ENCODE data around the gene HIVEP3. TPM values are rescaled to one million over a fixed set of nuclear protein-coding genes. Genes with fewer than 3 reads are reported as not detected.

Gene HIVEP3
- total and polyA plus RNA-seq, 2 of the 13 experiments (the other 11 are each of a cell fraction or from before 2014, with no cell fraction given), result 0.05 TPM; not detected in 1

DNA sequence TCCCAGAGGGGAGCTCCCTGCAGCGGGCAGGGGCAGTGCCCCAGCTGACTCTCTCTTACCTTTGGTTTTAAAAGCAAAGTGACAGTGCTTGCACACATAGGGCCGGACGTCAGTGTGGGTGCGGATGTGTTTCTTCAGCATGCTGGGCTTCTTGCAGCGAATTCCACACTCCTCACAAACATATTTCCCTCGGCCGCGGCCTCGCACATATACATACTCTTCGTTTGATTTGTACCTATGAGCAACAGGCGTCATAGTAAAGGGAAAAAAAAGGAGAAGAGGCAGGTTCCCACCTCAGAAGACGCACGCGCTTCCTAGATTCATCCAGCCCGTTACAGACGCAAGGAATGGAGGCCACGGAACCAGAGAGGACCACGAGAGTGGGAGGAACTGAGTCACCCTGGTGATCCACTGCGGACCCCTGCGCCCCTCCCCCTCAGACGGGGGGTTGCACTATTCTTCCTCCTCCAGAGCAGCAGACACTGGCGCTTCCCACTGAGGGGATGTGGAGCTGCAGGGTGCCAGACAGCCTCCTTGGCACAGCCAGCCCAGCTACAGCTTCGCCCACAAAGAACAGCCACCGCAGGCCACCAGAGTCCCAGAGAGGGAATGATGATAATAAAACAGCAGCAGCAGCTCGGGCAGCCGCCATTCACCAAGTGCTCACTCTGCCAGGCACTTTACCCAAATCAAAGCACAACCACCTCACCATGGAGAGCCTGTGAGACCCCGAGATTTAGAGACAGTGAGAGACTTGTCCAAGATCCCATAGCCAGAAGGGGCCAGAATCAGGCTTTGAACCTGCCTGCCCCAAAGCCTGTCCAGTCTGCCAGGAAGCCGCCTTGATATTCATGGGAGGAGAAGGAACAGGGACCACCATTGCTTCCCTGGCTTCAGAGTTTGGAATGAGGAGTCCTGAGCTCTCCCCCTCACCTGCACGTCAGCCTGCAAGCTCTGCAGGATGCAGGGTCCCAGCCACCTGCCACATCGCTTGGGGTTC lies 393.7 kb downstream of the HIVEP3 start:
- ChIA-PET POLR2A (no interaction called here), CTCF (ENCODE audit: low intra/inter-chr PET ratio, low total read pairs) (no interaction called here)
- no TSS peak for BruUV-seq (replicated peaks)

More for the DNA sequence above, 393.7 kb downstream of the HIVEP3 start:
- no peak overlapping the region for H3K27ac ChIP-seq (ENCODE audit: extremely low read length, insufficient read depth, low read length)
- H3K36me3 ChIP-seq (replicated peaks in 1 of 2; ENCODE audit: control insufficient read depth in 1 of 2, insufficient read depth in 2 of 2, low read length in 2 of 2), result no peaks in the 10 kb centered on the region
- ATAC-seq, result no peak
- no peaks in the 10 kb centered on the region for H3K79me2 ChIP-seq (ENCODE audit: insufficient read depth, low read length)
- in situ Hi-C loops (cut with HindIII; ENCODE audit: extremely low pct_ligation_motif_present, low pct_unique_long_range_greater_than_20kb), result no loop called here
- no peak for DNase-seq (ENCODE audit: low spot score)
- H3K9ac ChIP-seq (ENCODE audit: insufficient read depth, low read depth, low read length), result no peak overlapping the region
- TF ChIP-seq KLF15 (CRISPR knock-in tag; IDR thresholded peaks at IDR 0.05; ENCODE audit: borderline replicate concordance), result no peak
- no peak for TF ChIP-seq JUNB (CRISPR knock-in tag; IDR thresholded peaks at IDR 0.05; ENCODE audit: borderline replicate concordance)
- TF ChIP-seq TBX3 (IDR thresholded peaks at IDR 0.05; ENCODE audit: borderline replicate concordance), result no peak
- no peak for TF ChIP-seq MTA3 (CRISPR knock-in tag; IDR thresholded peaks at IDR 0.05)
- no peak for TF ChIP-seq HNF4G (IDR thresholded peaks at IDR 0.05; ENCODE audit: borderline replicate concordance, low read depth, low read length)
- TF ChIP-seq HNF4G (CRISPR knock-in tag; IDR thresholded peaks at IDR 0.05; ENCODE audit: borderline replicate concordance, low read depth), result no peak
- no peak for TF ChIP-seq SP5 (CRISPR knock-in tag; IDR thresholded peaks at IDR 0.05; ENCODE audit: borderline replicate concordance, low read depth)
- no peak for TF ChIP-seq E2F5 (CRISPR knock-in tag; conservative IDR thresholded peaks at IDR 0.05)
- no peak for TF ChIP-seq MZF1 (CRISPR knock-in tag; IDR thresholded peaks at IDR 0.05; ENCODE audit: borderline replicate concordance)
- TF ChIP-seq ZBTB3 (CRISPR knock-in tag; IDR thresholded peaks at IDR 0.05; ENCODE audit: borderline replicate concordance, low read depth), result no peak
- no peak for TF ChIP-seq ZNF496 (CRISPR knock-in tag; IDR thresholded peaks at IDR 0.05; ENCODE audit: insufficient replicate concordance)
- no peak overlapping the region for H2AFZ ChIP-seq (ENCODE audit: low read length)
- no peaks in the 10 kb centered on the region for H3K4me1 ChIP-seq (ENCODE audit: insufficient read depth, low read length)
- 31% methylated on average over 22 of the region's 30 CpGs for WGBS (ENCODE audit: low lambda C conversion rate)
- no peak overlapping the region for H3K4me3 ChIP-seq (replicated peaks in 1 of 3; ENCODE audit: insufficient read depth in 1 of 3, low read depth in 2 of 3, low read length in 3 of 3)
- intact Hi-C loops (cut with micrococcal nuclease; ENCODE audit: unreplicated experiment), result no loop called here
- no peak for FAIRE-seq
- peaks cover 7 to 19% of the 10 kb centered on the region in 2 experiments; a peak in 3 of 5 replicates for H3K27me3 ChIP-seq (ENCODE audit: control insufficient read depth in 1 of 2, insufficient read depth in 2 of 2, low read length in 2 of 2)
- no peak overlapping the region for H3K4me2 ChIP-seq (ENCODE audit: low read depth, low read length)
- H3K9me3 ChIP-seq (ENCODE audit: low read length), result peaks cover 12% of the 10 kb centered on the region
- no peaks in the 10 kb centered on the region for H4K20me1 ChIP-seq (ENCODE audit: insufficient read depth, low read length)

Measured in HepG2 (cell line).